Bone marrow (tissue), 2 donors: ENCODE results near the gene ADARB2.
"Not testable (repeated sequence)": the region's sequence is repeated elsewhere in the genome, so short reads cannot be mapped to it uniquely, and the experiment has no call there.

ENCODE experiments used
- DNase-seq, 2 donors: peaks; one replicate each; lab custom pipeline; 2025; lab: John Stamatoyannopoulos, UW

The ADARB2 gene

DNA sequence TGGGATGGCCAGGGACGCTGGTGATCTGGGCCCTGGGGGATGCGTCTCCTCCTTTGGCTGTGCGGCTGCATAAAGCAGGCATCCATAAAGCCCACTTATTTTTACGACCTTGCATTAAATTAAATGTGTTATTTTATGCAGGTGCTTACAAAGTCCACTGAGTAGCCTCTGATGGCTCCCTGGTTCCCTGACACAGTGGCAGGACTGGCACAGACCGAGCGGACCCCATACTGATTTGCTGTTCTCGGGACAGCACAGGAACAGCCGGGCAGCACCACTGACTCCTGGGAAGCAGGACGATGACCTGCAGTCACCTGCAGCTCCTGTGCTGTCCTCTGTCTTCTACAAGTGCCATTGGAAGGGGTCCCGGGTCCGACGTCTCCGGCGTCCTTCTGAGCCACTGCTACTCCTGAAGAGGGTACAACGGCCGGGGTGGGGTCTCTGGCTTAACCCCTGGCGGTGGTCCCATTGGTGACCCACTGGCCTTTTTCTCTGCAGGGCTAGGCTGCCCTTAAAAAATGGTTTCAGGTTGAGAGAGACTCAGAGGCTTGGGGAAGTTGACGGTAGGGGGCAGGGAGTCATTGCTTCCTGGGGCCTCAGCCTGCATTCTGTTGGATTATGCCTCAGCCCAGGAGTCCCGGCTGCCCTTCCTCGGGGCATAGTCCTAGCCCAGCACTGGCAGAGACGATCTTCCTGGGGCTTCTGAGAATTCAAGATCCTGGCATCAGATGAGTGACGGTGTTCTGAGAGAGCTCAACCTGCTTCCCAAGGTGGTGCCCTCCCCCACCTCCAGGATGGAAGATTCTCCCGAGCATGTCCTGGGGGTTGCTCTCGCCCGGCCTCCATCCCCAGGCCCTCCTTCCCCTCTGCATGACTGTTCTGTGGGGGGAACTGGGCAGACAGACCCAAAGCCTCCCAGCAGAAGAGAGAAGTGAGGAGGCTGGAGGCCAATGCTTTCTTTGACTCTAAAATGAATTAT is 330.1 kb downstream of the ADARB2 start:
- DNase-seq, result no peak

DNA sequence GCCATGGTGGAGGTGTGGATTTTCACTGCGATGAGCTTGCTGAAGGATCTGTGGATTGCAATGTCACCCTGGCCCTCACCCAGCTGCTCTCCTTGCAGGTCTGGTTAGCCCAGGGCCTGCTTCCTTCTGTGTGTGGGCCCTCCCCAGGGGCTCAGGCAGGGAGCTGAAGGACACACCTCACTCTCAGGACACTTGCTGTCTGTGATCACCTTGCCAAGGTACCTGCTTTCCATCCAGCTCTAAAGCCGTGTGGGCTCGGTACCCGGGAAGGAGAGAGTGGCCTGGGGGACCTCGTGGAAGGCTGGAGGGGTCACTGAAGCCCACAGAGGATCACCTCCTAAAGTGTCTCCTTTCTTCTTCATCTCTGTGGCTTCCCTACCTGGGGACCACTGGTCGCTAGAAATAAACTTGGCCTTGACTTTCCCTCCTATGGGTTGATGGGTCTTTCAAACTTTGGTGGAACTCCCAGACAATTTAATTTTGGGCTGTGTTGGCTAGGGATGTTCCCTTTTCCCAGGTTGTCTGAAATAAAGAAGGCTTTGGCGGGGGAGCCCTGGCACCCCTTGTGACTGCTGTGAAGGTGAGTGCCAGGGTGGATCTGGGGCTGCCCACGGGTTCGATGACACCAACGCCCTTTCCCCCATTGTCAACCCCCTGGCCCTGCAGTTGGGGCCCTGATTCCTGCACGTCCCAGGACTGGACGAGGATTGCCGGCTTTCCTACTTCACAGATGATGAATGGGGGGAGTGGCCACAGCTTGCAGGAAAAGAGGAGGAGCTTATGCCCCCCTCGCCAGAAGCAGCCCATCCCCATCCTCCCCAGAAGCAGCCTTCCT is 331.0 kb downstream of the ADARB2 start:
- no peak for DNase-seq

DNA sequence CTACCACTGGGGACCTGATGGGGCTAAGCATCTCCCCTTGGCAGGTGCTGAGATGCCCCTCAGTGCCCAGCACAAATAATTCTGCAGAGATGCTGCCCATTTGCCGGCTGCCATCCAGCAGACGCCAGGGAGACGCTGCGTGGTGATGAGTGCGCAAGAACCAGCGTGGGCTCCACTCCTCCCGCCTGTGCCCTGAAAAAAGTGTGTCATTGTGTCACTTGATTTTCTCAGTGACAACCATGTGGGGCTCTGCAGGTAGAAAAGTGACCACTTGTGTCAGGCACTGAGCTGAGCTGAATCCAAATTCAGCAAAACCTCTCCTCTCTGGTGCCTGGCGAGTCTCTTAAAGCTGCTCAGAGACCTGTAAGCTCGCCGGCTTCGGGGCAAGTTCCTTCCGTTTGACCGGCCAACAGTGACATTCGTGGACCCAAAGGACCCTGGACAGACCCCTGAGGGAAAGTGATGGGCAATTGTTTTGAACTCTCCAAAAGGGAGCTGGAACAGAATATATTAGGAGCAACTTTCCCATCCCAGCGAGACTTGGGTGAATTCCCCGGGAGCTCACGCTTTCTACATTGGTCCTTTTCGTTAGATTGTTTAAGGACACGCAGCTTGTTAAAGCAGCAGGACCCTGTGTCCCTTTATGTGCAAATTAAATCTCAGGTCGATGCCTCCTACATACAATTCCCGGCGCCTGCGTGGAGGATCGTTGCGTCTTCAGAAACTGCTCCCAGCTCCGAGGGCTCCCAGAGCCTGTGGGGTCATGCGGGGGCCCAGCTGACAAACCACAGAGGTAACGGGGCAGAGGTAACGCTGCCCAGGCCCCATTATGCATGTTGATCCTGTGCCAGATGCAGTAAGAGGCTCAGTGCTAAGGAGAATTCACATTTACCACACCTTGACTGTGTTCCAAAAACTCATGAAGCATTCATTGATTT is 332.7 kb downstream of the ADARB2 start:
- no peak for DNase-seq

DNA sequence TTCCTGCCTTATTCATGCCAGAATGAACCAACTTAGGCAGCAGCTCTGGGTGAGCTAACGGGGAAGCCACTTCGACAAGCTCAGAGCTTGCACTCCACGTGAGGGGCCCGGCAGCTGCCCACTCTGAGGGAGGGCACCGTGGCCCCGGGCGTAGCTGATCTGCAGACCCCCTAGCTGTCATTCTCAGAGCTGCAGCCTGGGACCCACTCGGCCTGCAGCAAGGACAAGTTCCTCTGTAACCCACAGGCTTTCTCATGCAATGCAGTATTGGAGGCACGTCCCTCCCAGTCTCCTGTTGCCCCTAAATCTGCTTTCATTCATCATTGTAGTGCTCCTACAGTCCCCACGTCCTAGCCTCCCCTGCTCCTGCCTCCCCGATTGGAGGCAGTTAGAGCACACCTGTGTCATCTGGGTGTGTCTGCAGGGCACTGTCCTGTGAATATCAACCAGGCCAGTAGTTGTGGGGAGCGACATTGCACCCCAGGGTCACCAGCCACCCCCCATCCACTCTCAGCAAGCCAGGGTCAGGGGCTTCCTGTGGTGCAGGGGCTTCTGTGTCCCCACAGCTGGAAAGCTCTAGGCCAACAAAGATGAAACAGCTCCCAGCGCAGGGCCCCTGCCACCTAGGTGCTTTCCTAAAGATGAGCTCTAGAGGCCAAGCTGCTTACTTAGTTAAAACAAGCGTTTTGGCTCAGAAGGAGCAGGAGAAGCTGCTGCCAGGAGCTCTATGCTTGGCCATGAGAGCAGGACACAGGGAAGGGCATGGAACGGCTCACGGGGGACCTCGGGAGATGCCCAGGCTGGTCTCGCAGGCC is 333.6 kb downstream of the ADARB2 start:
- DNase-seq, result no peak

DNA sequence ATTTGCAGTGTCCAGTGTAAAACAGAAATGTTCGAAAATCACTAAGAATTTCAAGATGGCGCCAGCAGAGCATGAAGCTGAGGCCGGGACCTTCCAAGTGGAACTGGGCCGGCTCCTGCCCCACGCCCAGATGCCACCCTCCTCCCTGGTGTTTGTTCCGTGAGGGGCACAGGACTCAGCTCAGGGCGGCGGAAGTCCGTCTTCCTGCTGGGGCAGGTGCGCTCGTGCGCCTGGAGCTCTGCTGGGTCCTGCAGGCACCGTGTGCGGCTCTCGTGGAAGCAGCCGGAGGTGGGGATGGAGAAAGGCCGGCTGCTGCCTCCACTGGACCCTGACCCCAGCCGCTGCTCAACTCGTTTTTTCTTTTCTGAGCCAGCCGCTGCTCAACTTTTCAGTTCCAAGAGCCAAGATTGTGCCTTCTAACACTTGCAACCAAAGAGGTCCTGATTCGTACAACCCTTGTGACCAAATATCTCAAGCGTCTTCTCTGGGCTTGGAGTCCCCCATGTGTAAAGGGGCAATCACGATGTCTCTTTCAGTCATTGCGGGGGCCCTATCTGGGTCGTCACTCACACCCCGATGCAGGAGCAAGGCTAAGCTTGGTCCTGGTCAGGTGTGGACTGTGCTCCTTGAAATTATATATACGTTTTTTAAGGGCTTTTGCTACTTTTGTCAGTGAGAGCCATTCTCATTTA is 334.4 kb downstream of the ADARB2 start:
- no peak for DNase-seq

DNA sequence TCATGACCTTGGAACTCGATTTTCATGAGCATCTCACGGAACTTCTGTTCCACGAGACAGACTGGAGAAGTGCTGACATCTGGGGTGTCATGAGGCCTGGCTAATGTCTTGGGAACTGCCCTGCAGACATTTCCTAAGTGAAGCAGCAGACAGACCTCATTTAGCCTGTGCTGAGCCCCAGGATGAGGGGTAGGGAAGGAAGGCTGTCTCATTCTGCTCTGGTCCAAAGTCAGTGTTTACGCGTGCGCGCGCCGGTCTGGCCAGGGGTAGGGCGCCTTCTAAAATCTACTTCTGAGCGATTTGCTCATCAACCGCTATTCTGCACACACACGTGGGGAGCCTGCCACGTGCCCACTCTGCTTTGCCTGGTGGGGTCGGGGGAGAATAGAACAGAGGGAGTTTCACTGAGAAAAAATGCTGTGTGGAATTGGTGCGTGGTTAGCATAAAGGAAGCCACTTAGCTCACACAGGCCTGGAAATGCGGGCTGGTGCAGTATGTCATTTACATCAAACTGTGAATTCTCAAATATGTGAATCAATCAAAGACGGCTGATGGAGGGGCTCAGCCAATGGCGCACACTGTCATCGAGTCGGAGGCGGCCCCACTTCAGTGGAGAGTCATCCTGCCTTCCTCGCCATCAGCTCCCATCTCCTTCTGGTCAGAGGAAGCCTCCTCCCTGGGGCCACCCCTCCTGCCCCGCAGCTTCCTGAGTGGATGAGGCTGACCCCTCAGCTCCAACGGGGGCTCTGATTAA is 335.1 kb downstream of the ADARB2 start:
- DNase-seq, result no peak

DNA sequence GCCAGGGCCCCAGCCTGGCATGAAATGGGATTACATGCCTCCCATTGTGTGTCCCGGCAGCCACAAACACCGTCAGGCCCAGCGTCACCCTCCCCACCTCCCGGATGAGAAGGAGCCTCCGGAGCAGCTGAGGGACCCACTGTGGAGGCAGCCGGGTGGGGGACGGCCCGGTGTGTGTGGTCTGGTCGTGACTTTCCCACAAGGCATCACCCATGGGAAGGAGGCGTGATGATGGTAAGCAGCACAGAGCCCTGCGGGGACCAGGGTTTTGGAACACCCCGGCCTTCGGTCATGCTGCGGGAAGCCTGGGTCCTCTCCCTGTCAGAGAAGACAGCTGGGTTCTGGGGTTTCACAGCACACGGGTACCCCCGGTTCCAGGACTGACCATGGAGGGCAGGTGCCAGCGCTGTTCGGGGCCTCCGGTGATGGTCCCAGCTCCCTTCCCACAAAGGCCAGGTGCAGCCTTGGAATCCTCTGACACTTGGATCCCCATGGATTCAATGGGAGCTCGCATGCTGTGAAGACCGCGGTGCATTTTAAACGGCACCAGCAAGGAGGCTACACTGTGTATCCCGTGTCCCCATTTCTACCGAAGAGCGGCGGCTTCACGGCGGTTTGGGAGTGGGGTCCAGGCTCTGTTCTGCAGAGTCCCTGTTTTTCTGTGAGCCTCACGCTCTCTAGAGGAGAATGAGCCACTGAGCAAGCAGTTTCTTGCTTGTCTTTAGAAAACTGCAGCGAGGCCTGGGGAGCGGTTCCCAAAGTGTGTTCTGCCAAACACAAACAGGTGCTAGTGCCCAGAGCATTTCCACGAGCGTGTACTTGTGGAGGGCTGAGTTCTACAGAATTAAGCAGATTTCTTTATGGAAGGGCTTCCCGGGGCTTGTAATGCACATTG is 336.0 kb downstream of the ADARB2 start:
- no peak for DNase-seq

DNA sequence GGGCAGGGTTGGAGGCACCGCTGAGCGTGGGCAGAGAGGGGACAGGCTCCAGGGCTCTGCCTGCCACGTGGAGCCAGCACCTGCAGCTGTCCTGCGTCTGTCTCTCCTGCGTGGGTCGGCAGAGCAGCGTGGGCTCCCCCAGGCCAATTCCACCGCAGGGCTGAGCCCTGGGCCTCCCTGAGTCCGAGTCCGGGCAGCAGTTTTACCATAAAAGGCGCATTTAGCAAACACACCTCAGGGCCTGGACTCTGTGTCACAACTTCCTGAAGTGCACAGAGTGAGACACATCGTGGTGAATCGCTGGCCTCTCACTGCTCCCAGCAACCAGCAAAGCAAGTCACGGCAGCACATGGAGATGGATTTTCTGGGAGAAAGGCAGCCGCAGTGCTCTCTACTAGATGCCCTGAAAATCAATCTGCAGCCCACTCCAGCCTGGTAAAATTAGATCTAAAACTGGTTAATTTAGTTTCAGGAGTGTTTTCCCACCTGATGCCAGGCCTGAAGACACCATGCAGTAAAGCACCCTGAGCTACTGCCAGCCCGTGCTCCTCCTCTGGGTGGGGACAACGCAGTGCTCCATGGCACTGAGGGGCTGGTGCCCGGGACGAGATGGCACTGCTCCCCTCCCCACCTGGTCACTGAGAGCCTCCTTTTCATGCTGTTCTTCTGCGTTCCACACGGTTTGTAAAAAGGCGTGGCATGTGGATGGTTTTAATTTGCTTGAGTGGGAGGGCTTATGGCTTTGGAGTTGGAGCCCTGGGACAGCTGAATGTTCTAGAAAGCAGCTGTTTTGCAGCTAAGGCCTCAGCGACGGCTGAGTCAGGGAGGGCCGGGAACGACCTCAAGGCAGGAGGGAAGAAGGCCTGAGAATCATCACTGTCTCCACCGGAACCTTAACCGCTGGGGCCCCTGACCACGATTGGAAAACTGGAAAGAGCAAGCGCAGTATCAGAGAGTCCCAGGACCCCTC is 336.9 kb downstream of the ADARB2 start:
- no peak for DNase-seq

DNA sequence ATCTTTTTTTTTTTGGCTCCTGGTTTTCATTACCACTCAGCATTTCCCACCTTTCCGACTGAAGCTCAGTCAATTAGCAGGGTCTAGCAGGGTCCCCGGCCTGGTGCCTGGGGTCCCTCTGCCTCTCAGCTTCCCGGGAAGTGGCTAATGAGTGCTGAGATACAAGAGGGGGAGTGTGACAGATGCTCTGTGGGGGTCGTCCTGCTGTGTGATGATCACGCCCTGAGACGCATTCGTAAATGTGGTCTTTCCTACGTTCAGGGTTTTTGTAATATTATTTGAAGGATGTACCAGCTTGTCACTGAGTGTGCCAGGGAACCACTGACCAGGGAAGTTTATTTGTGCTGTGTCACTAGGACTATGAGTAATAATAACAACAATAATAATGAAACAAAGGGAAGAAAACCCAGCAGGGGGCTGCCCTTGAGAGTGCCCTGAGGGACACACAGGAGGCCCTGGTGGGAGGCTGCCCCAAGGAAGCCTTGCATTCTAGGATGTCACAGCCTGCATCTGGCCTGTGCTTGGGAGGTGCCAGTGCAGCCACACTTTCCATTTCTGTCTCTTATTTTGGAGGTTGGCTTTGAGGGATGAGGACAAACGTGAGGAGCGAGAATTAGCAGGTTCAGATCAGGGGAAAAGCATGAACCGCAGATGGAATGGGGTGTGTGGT is 337.8 kb downstream of the ADARB2 start:
- no peak for DNase-seq

DNA sequence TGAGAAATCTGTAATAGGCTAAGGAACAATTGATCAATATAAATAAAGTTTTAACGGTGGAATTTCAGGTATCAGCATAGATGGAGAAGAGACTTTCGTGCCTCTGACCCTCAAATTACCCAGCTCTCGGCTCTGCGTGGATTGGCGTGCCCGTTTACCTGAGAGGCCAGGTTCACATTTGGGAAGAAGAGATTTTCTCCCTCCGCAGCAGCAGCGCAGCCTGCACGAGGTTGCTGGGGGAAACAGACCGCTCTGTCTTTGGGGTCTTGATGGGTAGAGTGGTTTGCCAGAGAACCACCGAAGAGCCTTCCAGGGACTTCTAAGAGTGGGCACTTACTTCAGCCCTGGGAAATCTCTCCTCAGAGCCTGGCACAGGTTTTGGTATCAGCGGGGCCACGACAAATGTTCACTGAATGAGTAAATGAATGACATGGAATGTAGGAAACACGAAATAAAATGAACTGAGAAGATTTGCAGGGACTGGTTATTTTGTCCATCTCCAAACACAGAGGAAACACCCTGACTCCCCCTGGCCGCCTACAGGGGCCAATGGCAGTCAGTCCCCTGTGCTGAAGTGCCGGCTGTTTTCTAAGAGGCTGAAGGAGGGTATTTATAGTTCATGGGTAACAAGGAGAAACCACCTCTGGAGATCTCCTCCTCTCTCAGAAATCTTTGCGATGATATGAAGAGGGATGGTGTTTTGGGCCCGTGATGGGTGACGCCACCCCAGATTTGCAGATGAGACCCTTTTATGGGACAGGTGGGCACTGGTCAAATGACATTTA is 338.5 kb downstream of the ADARB2 start:
- no peak for DNase-seq

DNA sequence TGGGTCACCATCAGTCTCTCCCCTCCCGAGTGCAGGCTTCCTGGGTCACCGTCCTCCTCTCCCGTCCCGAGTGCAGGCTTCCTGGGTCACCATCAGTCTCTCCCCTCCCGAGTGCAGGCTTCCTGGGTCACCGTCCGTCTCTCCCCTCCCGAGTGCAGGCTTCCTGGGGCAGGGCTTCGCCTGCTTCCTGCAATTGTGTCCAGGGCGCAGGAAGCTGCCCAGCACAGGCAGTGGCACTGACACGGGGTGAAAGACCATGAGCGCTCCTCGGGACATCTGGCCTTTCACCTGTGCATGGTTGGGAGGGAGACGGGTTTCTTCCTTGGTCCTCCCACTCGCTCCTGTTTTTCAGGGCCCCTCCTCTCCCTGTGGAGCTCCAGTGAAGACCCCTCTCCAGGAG is 339.2 kb downstream of the ADARB2 start:
- DNase-seq, result not testable (repeated sequence)

DNA sequence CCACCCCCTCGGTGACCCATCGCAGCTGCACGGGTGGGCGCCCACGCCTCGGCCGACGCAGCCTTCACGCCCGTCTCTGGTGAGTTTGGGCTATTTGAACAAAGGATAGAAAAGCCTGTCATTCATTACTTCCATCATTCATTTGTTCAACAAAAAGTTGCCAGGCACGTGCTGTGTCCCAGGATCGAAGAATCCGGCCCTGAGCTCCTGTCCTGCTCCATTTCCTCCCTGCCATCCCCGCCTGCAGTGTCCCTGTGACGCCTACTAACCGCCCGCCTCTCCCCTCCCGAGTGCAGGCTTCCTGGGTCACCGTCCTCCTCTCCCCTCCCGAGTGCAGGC is 341.1 kb downstream of the ADARB2 start:
- no peak for DNase-seq

DNA sequence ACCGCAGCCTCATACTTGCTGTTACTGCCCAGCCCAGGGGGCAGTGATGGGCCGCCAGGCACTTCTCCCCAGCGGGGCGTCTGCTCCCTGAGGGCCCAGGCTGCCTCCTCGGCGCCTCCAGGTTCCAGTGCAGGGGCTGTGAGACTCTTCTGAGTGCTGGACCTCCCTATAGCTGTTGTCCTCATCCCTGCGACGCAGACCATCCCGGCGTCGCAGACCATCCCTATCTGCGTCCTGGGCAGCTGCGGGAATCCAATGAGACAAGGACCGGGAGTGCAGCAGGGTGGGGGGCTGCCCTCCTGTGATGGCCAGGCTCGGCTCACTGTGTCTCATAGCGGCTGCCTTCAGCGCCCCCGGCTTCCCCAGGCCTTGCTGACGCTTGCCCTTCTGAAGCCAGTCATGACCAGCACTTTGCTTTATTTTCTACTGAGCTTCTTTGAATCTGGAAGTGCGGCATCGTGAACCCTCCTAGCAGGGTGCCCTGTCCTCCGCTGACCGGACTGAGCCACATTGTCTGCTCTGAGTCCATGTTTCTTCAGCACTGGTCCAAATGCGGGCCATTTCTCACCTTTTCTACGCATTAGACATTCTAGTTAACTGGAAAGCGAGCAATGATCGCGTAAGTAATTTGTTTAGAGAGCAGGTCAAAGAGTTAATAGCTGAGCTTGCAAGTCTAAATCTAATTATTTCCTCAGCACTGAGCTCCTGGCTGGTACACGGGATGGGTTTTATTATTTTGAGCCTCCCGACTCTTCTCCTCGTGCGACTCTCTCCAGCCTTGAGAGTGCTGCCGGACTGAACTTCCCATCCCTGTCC is 341.6 kb downstream of the ADARB2 start:
- DNase-seq, result no peak

DNA sequence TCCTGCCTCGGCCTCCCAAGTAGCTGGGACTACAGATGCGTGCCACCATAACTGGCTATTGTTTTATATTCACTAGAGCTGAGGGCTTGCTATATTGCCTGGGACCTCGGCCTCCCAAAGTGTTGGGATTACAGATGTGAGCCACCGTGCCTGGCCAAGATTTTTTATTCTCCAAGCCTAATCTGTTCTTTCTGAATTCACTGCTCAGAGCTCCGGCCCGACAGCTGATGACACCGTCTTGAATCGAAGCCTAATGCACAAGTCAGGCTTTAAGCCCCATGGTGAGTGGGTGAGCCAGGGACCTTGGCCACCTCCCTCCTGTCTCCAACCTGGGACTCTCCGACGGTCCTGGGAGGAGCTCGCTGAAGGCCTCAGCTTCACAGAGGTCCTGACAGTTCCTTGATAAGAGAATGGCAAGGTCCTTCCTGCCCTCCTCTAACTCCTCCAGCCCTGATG is 342.3 kb downstream of the ADARB2 start:
- DNase-seq, result no peak
